Measurements from ENCODE around the gene NEK9.
"Not testable (repeated sequence)": the region's sequence is repeated elsewhere in the genome, so short reads cannot be mapped to it uniquely, and the experiment has no call there.

Gene NEK9

GRCh38 chr14:75127903-75128595 lies 1.2 kb upstream of the NEK9 start:
- peak overlapping the region; percentile 75 for H3K4me3 ChIP-seq (ENCODE audit: low read depth, low read length)
- DNase-seq (ENCODE audit: low read depth) = no peak
- no peak for TF ChIP-seq CTCF (IDR thresholded peaks at IDR 0.05; ENCODE audit: low read depth, low read length, missing control alignments)

- H3K4me3 ChIP-seq (ENCODE audit: low read depth, low read length) = peak overlapping the region; percentile 75
- DNase-seq (ENCODE audit: low read depth) = not testable (repeated sequence)
Observed at GRCh38 chr14:75127474-75127820, 599 bp upstream of the NEK9 start.

GRCh38 chr14:75126121-75126544 lies 715 bp downstream of the NEK9 start:
- TF ChIP-seq CTCF (IDR thresholded peaks at IDR 0.05; ENCODE audit: low read depth, low read length, missing control alignments) = no peak
- H3K4me3 ChIP-seq (ENCODE audit: low read depth, low read length) = peak overlapping the region; percentile 75
- DNase-seq (ENCODE audit: low read depth) = no peak

GRCh38 chr14:75125617-75126016 lies 1.2 kb downstream of the NEK9 start:
- no peak for TF ChIP-seq CTCF (IDR thresholded peaks at IDR 0.05; ENCODE audit: low read depth, low read length, missing control alignments)
- H3K4me3 ChIP-seq (ENCODE audit: low read depth, low read length) = peak overlapping the region; percentile 75
- no peak for DNase-seq (ENCODE audit: low read depth)

- no peak for TF ChIP-seq CTCF (IDR thresholded peaks at IDR 0.05; ENCODE audit: low read depth, low read length, missing control alignments)
- no peak overlapping the region for H3K4me3 ChIP-seq (ENCODE audit: low read depth, low read length)
- DNase-seq (ENCODE audit: low read depth) = no peak
Observed at GRCh38 chr14:75123991-75124390, 2.9 kb downstream of the NEK9 start.

- H3K4me3 ChIP-seq (ENCODE audit: low read depth, low read length) = no peak overlapping the region
- DNase-seq (ENCODE audit: low read depth) = no peak
- TF ChIP-seq CTCF (IDR thresholded peaks at IDR 0.05; ENCODE audit: low read depth, low read length, missing control alignments) = no peak
Observed at GRCh38 chr14:75121552-75121951, 5.3 kb downstream of the NEK9 start.

- H3K4me3 ChIP-seq (ENCODE audit: low read depth, low read length) = no peak overlapping the region
- no peak for TF ChIP-seq CTCF (IDR thresholded peaks at IDR 0.05; ENCODE audit: low read depth, low read length, missing control alignments)
- DNase-seq (ENCODE audit: low read depth) = no peak
Observed at GRCh38 chr14:75120541-75121291, 6.1 kb downstream of the NEK9 start.

All from GM12864 (cell line).